ENCODE measurements around the gene NFKBIZ. TPM values are rescaled to one million over a fixed set of nuclear protein-coding genes. Genes with fewer than 3 reads are reported as not detected.

NFKBIZ gene
- 0.86 and 1.9 TPM in 2 replicates for polyA plus RNA-seq (2014; cell fraction: cytosol; rRNA removed)
- polyA plus RNA-seq (2014; cell fraction: nucleus; rRNA removed), result 2.1 and 7.6 TPM in 2 replicates

- peak; percentile 62 for DNase-seq (ENCODE audit: low spot score)
These were observed at the start of gene NFKBIZ for GRCh38 chr3:101848754-101849713. Gene NFKBIZ, plus strand, starts transcription at chr3:101849514. Its CDS starts 115 bp downstream, at chr3:101849629.

GRCh38 chr3:101801174-101801573 is 48.1 kb upstream of the NFKBIZ start:
- DNase-seq (ENCODE audit: low spot score), result no peak

GRCh38 chr3:101802179-101802578 is 47.1 kb upstream of the NFKBIZ start:
- DNase-seq (ENCODE audit: low spot score), result no peak

GRCh38 chr3:101803173-101803782 is 46.0 kb upstream of the NFKBIZ start:
- peak; percentile 63 for DNase-seq (ENCODE audit: low spot score)

- DNase-seq (ENCODE audit: low spot score), result no peak
These were observed 45.4 kb upstream of the NFKBIZ start for GRCh38 chr3:101803939-101804338.

GRCh38 chr3:101806491-101806890 is 42.8 kb upstream of the NFKBIZ start:
- no peak for DNase-seq (ENCODE audit: low spot score)

- DNase-seq (ENCODE audit: low spot score), result no peak
These were observed 41.4 kb upstream of the NFKBIZ start for GRCh38 chr3:101807888-101808287.

GRCh38 chr3:101809178-101810021 is 39.9 kb upstream of the NFKBIZ start:
- DNase-seq (ENCODE audit: low spot score), result peak; percentile 37

- peak; percentile 80 for DNase-seq (ENCODE audit: low spot score)
These were observed 39.3 kb upstream of the NFKBIZ start for GRCh38 chr3:101810022-101810418.

- DNase-seq (ENCODE audit: low spot score), result no peak
These were observed 37.4 kb upstream of the NFKBIZ start for GRCh38 chr3:101811875-101812274.

- DNase-seq (ENCODE audit: low spot score), result no peak
These were observed 36.4 kb upstream of the NFKBIZ start for GRCh38 chr3:101812895-101813294.

- peak; percentile 16 for DNase-seq (ENCODE audit: low spot score)
These were observed 35.4 kb upstream of the NFKBIZ start for GRCh38 chr3:101813817-101814440.

GRCh38 chr3:101814835-101815234 is 34.5 kb upstream of the NFKBIZ start:
- no peak for DNase-seq (ENCODE audit: low spot score)

- DNase-seq (ENCODE audit: low spot score), result no peak
These were observed 32.8 kb upstream of the NFKBIZ start for GRCh38 chr3:101816215-101817149.

- no peak for DNase-seq (ENCODE audit: low spot score)
These were observed 31.3 kb upstream of the NFKBIZ start for GRCh38 chr3:101817992-101818391.

GRCh38 chr3:101819649-101820206 is 29.6 kb upstream of the NFKBIZ start:
- DNase-seq (ENCODE audit: low spot score), result no peak

GRCh38 chr3:101821503-101821902 is 27.8 kb upstream of the NFKBIZ start:
- no peak for DNase-seq (ENCODE audit: low spot score)

GRCh38 chr3:101823525-101823924 is 25.8 kb upstream of the NFKBIZ start:
- no peak for DNase-seq (ENCODE audit: low spot score)

- DNase-seq (ENCODE audit: low spot score), result no peak
These were observed 24.6 kb upstream of the NFKBIZ start for GRCh38 chr3:101824702-101825101.

Data from SK-N-DZ (cell line).